Measurements from ENCODE around the gene SYTL3. TPM values are rescaled to one million over a fixed set of nuclear protein-coding genes. Genes with fewer than 3 reads are reported as not detected.

Gene SYTL3
- total and polyA plus RNA-seq, 2 donors (not counting 1 experiment from before 2014, with no cell fraction given) = 1.1 to 5.4 TPM

Small RNA genes within 50 kb of the gene (small RNA-seq; reads per million reads assigned to genes)
- gene MIR3918 (ENCODE audit: insufficient read length, low read depth, low replicate concordance) (not detected), gene MIR7161 (ENCODE audit: insufficient read length, low read depth, low replicate concordance) (not detected)

Other genes starting within 250 kb of the SYTL3 start
- 9.3 and 9.6 TPM in 2 replicates for gene TMEM181, start 90.0 kb upstream of the SYTL3 start, total RNA-seq
- 2.8 and 4.6 TPM in 2 replicates for gene TMEM181, start 90.0 kb upstream of the SYTL3 start, polyA plus RNA-seq
- gene DYNLT1, start 5.3 kb upstream of the SYTL3 start, total RNA-seq = 34.8 and 38.5 TPM in 2 replicates
- gene DYNLT1, start 5.3 kb upstream of the SYTL3 start, polyA plus RNA-seq = 62.6 and 95.9 TPM in 2 replicates
- 943 and 945 TPM in 2 replicates for gene EZR, start 169.3 kb downstream of the SYTL3 start, total RNA-seq
- gene EZR, start 169.3 kb downstream of the SYTL3 start, polyA plus RNA-seq = 227 and 591 TPM in 2 replicates

Data from B cell (primary cell).